Aorta (tissue), 5 donors: ENCODE data around the gene SMIM24. TPM values are rescaled to one million over a fixed set of nuclear protein-coding genes. Genes with fewer than 3 reads are reported as not detected.
A peak's percentile ranks its signal among the peaks of the same experiment; 100 is the strongest.
"Not testable (repeated sequence)": the region's sequence is repeated elsewhere in the genome, so short reads cannot be mapped to it uniquely, and the experiment has no call there.

Experiments used
- ATAC-seq: fragments of 200-7000 bp; cut with Tn5 transposase; one replicate; pipeline ENCODE4 v1.9.1; 2022; ENCODE audit warnings: moderate library complexity; ENCODE audit not compliant: low FRiP score
- DNase-seq, 2 donors: peaks; one replicate each; pipeline ENCODE4 v3.0.0-alpha.2; 2020
- H3K27ac ChIP-seq, 2 donors: one replicate each; pipeline ENCODE4 v1.5.1; 2013; ENCODE audit warnings: low read length in 2 of 2, mild to moderate bottlenecking in 2 of 2, moderate library complexity in 2 of 2, control low read depth in 1 of 2, inconsistent platforms in 1 of 2, low read depth in 1 of 2
- H3K27me3 ChIP-seq, 2 donors: one replicate each; pipeline ENCODE4 v1.6.1; 2013; ENCODE audit warnings: control low read depth in 1 of 2, low read length in 1 of 2, mild to moderate bottlenecking in 1 of 2, moderate library complexity in 1 of 2; ENCODE audit not compliant: insufficient read depth in 2 of 2, control insufficient read depth in 1 of 2
- H3K36me3 ChIP-seq, 2 donors: one replicate each; pipeline ENCODE4 v1.6.1; 2013; ENCODE audit warnings: control low read depth in 1 of 2, low read length in 1 of 2, mild to moderate bottlenecking in 1 of 2; ENCODE audit not compliant: insufficient read depth in 2 of 2, control insufficient read depth in 1 of 2
- H3K4me1 ChIP-seq, 2 donors: one replicate each; pipeline ENCODE4 v1.6.1; 2013; ENCODE audit warnings: low read length in 2 of 2, control low read depth in 1 of 2, mild to moderate bottlenecking in 1 of 2, moderate library complexity in 1 of 2; ENCODE audit not compliant: insufficient read depth in 2 of 2, control insufficient read depth in 1 of 2
- H3K4me3 ChIP-seq, 2 donors: one replicate each; pipeline ENCODE4 v1.5.1; 2013; ENCODE audit warnings: low read length in 2 of 2, control low read depth in 1 of 2, mild to moderate bottlenecking in 1 of 2
- H3K9me3 ChIP-seq: one replicate; pipeline ENCODE4 v1.6.1; 2013; ENCODE audit warnings: mild to moderate bottlenecking, low read length; ENCODE audit not compliant: control insufficient read depth
- WGBS, 2 donors: extraction: QIAGEN DNeasy Blood & Tissue Kit; methylation state at CpG; one replicate each; pipeline ENCODE4 v1.1.7; 2013; 5-methylcytosine and 5-hydroxymethylcytosine counted together
- intact Hi-C, 2 donors: fragments of 100-400 bp; cut with DNase I; formaldehyde crosslinking; loops; one replicate each; pipeline versions ENCODE4 v1.14.2 to v1.15.0; 2022
- polyA plus RNA-seq, 2 donors: library from polyadenylated mRNA; stranded (reverse); fragments of 200-250 nt; gene quantifications; one replicate each; pipeline ENCODE4 v1.2.3, GENCODE V29; 2013
- total RNA-seq, 2 donors: library from RNA; stranded (reverse); fragmentation: NEBNext Ultra II Directional; extraction: Animal tissue kit (Norgen Biotek cat#: 25700); gene quantifications; one replicate each; pipeline ENCODE4 v1.2.1, GENCODE V29; 2021
- donor health status: healthy with polysubstance abuse.
- donor health status: Bipolar disorder and iron deficiency.
- donor health status: DM: no; HTN: no; CAD: no.
- donor health status: DM: no; HTN: no; CAD: no.
- donor health status: DM: yes; HTN: yes; CAD: no.

SMIM24 gene
- total and polyA plus RNA-seq, 4 donors, result 0.67 to 62.6 TPM; not detected in 2

DNA sequence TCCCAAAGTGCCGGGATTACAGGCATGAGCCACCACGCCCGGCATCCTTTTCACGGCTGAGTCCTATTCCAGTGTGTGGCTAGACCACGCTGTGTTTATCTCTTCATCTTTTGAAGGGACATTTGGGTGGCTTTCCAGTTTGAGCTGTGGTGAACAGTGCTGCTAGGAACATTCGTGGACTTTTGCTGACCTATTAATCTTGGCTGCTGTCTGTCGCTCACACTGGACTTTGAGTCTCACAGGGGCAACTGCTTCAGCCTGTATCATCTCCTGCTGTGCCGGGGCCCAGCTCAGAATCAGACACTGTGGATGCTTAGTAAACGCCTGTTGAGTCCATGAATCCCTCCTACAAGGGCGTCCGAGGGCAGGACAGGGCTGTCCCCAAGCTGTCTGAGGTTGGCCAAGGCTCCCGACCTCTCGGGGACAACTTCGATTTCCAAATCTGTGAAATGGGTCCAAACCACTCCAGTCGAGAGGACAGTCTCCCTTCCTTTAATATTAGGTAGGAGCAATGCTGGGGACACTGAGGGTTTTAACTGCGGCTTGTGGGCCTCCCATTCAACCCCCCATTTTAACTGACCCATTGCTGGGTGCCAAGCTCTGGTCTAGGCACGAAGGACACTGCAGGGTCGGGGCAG, 48.4 kb downstream of the SMIM24 start:
- H3K9me3 ChIP-seq, result no peaks in the 10 kb centered on the region
- no peaks in the 10 kb centered on the region for H3K4me1 ChIP-seq
- 90 to 91% methylated on average over 18 of the region's 18 CpGs for WGBS, 2 donors
- intact Hi-C loops, result loop anchor here (5.0 kb wide), 2 partner anchors 35 to 40 kb away; no protein-coding TSS in a partner anchor
- no peak for DNase-seq
- peaks cover 0 to 3% of the 10 kb centered on the region in 2 donors for H3K36me3 ChIP-seq
- H3K27ac ChIP-seq, result no peak overlapping the region
- H3K4me3 ChIP-seq, result no peak overlapping the region
- ATAC-seq, result no peak
- no peaks in the 10 kb centered on the region for H3K27me3 ChIP-seq

DNA sequence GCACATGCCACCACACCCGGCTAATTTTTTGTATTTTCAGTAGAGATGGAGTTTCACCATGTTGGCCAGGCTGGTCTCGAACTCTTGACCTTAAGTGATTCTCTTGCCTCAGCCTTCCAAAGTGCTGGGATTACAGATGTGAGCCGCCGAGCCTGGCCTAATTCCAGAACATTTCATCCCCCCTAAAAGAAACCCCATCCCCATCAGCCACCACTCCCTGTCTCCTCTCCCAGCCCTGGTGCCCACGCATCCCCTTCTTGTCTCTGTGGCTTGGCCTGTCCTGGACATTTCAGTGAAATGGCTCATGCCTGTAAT, 50.0 kb downstream of the SMIM24 start:
- 63 to 69% methylated on average over 5 of the region's 5 CpGs for WGBS, 2 donors
- not testable (repeated sequence) for H3K4me3 ChIP-seq, H3K4me1 ChIP-seq, H3K27me3 ChIP-seq, H3K36me3 ChIP-seq, ATAC-seq, H3K9me3 ChIP-seq, DNase-seq
- intact Hi-C loops, result loop anchor here (5.0 kb wide), 2 partner anchors 37 to 42 kb away; no protein-coding TSS in a partner anchor
- peak overlapping the region in 1 of 2 donors; percentile 71 for H3K27ac ChIP-seq

DNA sequence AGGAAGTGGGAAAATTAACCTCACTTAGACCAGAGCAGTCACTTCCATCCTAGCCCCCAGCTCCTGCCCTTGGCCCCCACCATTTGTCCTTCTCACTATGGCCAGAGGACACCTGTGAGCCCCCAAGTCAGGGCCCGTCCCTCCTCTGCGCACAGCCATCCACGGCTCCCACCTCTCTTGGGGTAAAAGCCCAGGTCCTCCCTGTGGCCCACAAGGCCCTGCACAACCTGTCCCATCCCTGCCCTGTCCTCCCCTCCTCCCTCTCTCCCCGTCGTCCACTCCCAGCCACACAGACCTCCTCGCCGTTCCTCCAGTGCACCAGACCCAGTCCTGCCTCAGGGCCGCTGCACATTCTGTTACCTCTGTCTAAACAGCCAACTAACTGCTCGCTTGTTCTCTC, 53.9 kb downstream of the SMIM24 start:
- DNase-seq (no peak), ATAC-seq (no peak)
- H3K27me3 ChIP-seq, result no peaks in the 10 kb centered on the region
- 84 to 90% methylated on average over 8 to 9 of the region's 9 CpGs for WGBS, 2 donors
- H3K4me1 ChIP-seq, result no peaks in the 10 kb centered on the region
- no peaks in the 10 kb centered on the region for H3K36me3 ChIP-seq
- intact Hi-C loops, result loop anchor here in 1 of 2 donors (5.0 kb wide), 1 partner anchor 89 kb away; no protein-coding TSS in a partner anchor
- no peak overlapping the region for H3K4me3 ChIP-seq
- no peaks in the 10 kb centered on the region for H3K9me3 ChIP-seq
- no peak overlapping the region for H3K27ac ChIP-seq

Other genes with a start within 250 kb of the SMIM24 start
- gene NFIC, start 113.9 kb downstream of the SMIM24 start, total RNA-seq, result 100 to 1,000 TPM; 175 to 188 TPM
- 10 to 100 TPM; 37.5 to 37.7 TPM for gene NFIC, start 113.9 kb downstream of the SMIM24 start, polyA plus RNA-seq
- not detected for gene SMIM44, start 2.9 kb upstream of the SMIM24 start, total RNA-seq
- gene SMIM44, start 2.9 kb upstream of the SMIM24 start, polyA plus RNA-seq, result not detected
- 1 to 10 TPM; 6.1 to 7.9 TPM for gene DOHH, start 20.1 kb upstream of the SMIM24 start, total RNA-seq
- 10 to 100 TPM in 1 of 2 donors, 1 to 10 TPM in 1; 6.9 to 11.5 TPM for gene DOHH, start 20.1 kb upstream of the SMIM24 start, polyA plus RNA-seq
- 10 to 100 TPM; 33.7 to 42.0 TPM for gene FZR1, start 25.8 kb upstream of the SMIM24 start, total RNA-seq
- gene FZR1, start 25.8 kb upstream of the SMIM24 start, polyA plus RNA-seq, result 10 to 100 TPM in 1 of 2 donors, 1 to 10 TPM in 1; 8.0 to 25.2 TPM
- gene TEKTIP1, start 58.6 kb upstream of the SMIM24 start, total RNA-seq, result 1 to 10 TPM; 1.8 to 2.4 TPM
- gene TEKTIP1, start 58.6 kb upstream of the SMIM24 start, polyA plus RNA-seq, result under 1 TPM in 1 of 2 donors, not detected in 1; 0.46 TPM
- 10 to 100 TPM; 40.7 to 47.7 TPM for gene MFSD12, start 77.1 kb upstream of the SMIM24 start, total RNA-seq
- gene MFSD12, start 77.1 kb upstream of the SMIM24 start, polyA plus RNA-seq, result 10 to 100 TPM in 1 of 2 donors, 1 to 10 TPM in 1; 9.5 to 33.9 TPM
- gene HMG20B, start 92.4 kb upstream of the SMIM24 start, total RNA-seq, result 10 to 100 TPM; 66.3 to 67.8 TPM
- gene HMG20B, start 92.4 kb upstream of the SMIM24 start, polyA plus RNA-seq, result 100 to 1,000 TPM in 1 of 2 donors, 10 to 100 TPM in 1; 67.7 to 175 TPM
- gene GIPC3, start 105.0 kb upstream of the SMIM24 start, total RNA-seq, result 1 to 10 TPM; 2.6 to 5.0 TPM
- gene GIPC3, start 105.0 kb upstream of the SMIM24 start, polyA plus RNA-seq, result 1 to 10 TPM in 1 of 2 donors, under 1 TPM in 1; 0.50 to 1.3 TPM
- 10 to 100 TPM; 36.0 to 40.5 TPM for gene TBXA2R, start 126.3 kb upstream of the SMIM24 start, total RNA-seq
- gene TBXA2R, start 126.3 kb upstream of the SMIM24 start, polyA plus RNA-seq, result 10 to 100 TPM in 1 of 2 donors, 1 to 10 TPM in 1; 9.6 to 30.9 TPM
- gene CACTIN, start 146.3 kb upstream of the SMIM24 start, total RNA-seq, result 10 to 100 TPM; 16.4 to 19.3 TPM
- gene CACTIN, start 146.3 kb upstream of the SMIM24 start, polyA plus RNA-seq, result 10 to 100 TPM in 1 of 2 donors, 1 to 10 TPM in 1; 4.5 to 18.2 TPM
- 10 to 100 TPM; 78.7 to 83.3 TPM for gene PIP5K1C, start 219.9 kb upstream of the SMIM24 start, total RNA-seq
- 10 to 100 TPM; 25.2 to 26.8 TPM for gene PIP5K1C, start 219.9 kb upstream of the SMIM24 start, polyA plus RNA-seq
- gene TJP3, start 227.9 kb upstream of the SMIM24 start, total RNA-seq, result under 1 TPM; 0.26 to 0.60 TPM
- gene TJP3, start 227.9 kb upstream of the SMIM24 start, polyA plus RNA-seq, result 10 to 100 TPM in 1 of 2 donors, under 1 TPM in 1; 0.84 to 29.2 TPM